SJSA1 (cell line): ENCODE data around the gene DARS2. TPM values are rescaled to one million over a fixed set of nuclear protein-coding genes. Genes with fewer than 3 reads are reported as not detected.
"Not testable (repeated sequence)": the region's sequence is repeated elsewhere in the genome, so short reads cannot be mapped to it uniquely, and the experiment has no call there.

Source experiments
- DNase-seq, 2 experiments: peaks; one replicate each; pipeline ENCODE4 v3.0.0-alpha.2; 2015 to 2020; ENCODE audit warnings: low spot score in 2 of 2, low read depth in 1 of 2
- H3K27ac ChIP-seq: fragments of 250-450 bp; sonication (Bioruptor Pico); 2 replicates; pipeline ENCODE4 v1.5.1; 2020; ENCODE audit warnings: mild to moderate bottlenecking, moderate library complexity
- H3K27me3 ChIP-seq: fragments of 250-450 bp; sonication (Bioruptor Pico); replicated peaks from 2 replicates; pipeline ENCODE4 v1.5.1; 2020; ENCODE audit warnings: mild to moderate bottlenecking, moderate library complexity
- H3K36me3 ChIP-seq: fragments of 250-450 bp; sonication (Bioruptor Pico); 2 replicates; pipeline ENCODE4 v1.5.1; 2020; ENCODE audit warnings: mild to moderate bottlenecking
- H3K4me1 ChIP-seq: fragments of 250-450 bp; sonication (Bioruptor Pico); replicated peaks from 2 replicates; pipeline ENCODE4 v1.6.1; 2021; ENCODE audit warnings: mild to moderate bottlenecking
- H3K4me3 ChIP-seq: fragments of 250-450 bp; sonication (Bioruptor Pico); 2 replicates; pipeline ENCODE4 v1.5.1; 2020; ENCODE audit warnings: mild to moderate bottlenecking
- H3K9me3 ChIP-seq: fragments of 250-450 bp; sonication (Bioruptor Pico); replicated peaks from 2 replicates; pipeline ENCODE4 v1.5.1; 2020; ENCODE audit warnings: mild to moderate bottlenecking
- total RNA-seq: library from RNA; depleted of rRNA; stranded (reverse); fragments of >200 nt; shearing (Covaris generic); gene quantifications from 2 replicates; pipeline ENCODE4 v1.2.3, GENCODE V29; 2014; rRNA removed

DARS2 gene
- 24.5 and 32.4 TPM in 2 replicates for total RNA-seq

GRCh38 chr1:173824315-173825081 is at the start of gene DARS2, which contains the start of gene CENPL:
TSS of gene DARS2 (plus strand) at chr1:173824673. CDS start at chr1:173825230, 557 bp downstream.
TSS of gene CENPL (minus strand) at chr1:173824883. CDS start at chr1:173811299, 13,584 bp downstream.
- no peaks in the 10 kb centered on the region for H3K27me3 ChIP-seq
- peaks cover 15% of the 10 kb centered on the region; the same call in 1 of the 2 replicates for H3K4me1 ChIP-seq
- peak; percentile 96 to 98 for DNase-seq
- no peaks in the 10 kb centered on the region for H3K9me3 ChIP-seq
- peak within 1 kb of the TSS; percentile 90 for H3K27ac ChIP-seq
- H3K36me3 ChIP-seq: peaks cover 36% of the 10 kb centered on the region
- peak within 1 kb of the TSS; percentile 55 for H3K4me3 ChIP-seq

- Histone ChIP-seq H3K27ac (no peak overlapping the region), H3K4me1 (no peaks in the 10 kb centered on the region), H3K4me3 (no peak overlapping the region), H3K36me3 (peaks cover 47% of the 10 kb centered on the region), H3K9me3 (no peaks in the 10 kb centered on the region), H3K27me3 (no peaks in the 10 kb centered on the region)
- no peak for DNase-seq
Observed at GRCh38 chr1:173775578-173776226, 48.8 kb upstream of the DARS2 start.

- Histone ChIP-seq H3K27me3 (no peaks in the 10 kb centered on the region), H3K27ac (no peak overlapping the region), H3K9me3 (no peaks in the 10 kb centered on the region), H3K4me3 (no peak overlapping the region), H3K4me1 (no peaks in the 10 kb centered on the region), H3K36me3 (peaks cover 77% of the 10 kb centered on the region)
- no peak for DNase-seq
Observed at GRCh38 chr1:173779936-173780335, 44.5 kb upstream of the DARS2 start.

DNA sequence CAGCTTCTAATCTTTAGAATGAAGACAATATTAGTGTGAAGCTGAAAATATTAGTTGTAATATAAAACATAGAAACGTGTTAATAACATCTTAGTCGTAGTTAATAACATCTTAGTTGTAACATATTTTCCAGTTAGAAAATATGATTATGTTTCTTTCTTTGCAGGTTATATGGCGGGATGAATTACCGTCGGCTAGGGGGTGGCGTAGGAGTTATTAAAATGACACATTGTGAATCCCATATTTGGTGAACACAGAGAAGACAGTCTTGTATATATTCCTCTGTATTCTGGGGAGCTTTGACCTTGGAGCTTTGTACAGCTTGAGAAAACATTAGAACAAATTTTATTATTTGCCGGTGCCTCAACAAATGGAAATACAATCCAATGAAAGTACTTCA is 39.5 kb upstream of the DARS2 start:
- no peak for DNase-seq
- Histone ChIP-seq H3K9me3 (no peaks in the 10 kb centered on the region), H3K27ac (no peak overlapping the region), H3K27me3 (no peaks in the 10 kb centered on the region), H3K4me1 (no peaks in the 10 kb centered on the region), H3K4me3 (no peak overlapping the region), H3K36me3 (peaks cover 59% of the 10 kb centered on the region)

DNA sequence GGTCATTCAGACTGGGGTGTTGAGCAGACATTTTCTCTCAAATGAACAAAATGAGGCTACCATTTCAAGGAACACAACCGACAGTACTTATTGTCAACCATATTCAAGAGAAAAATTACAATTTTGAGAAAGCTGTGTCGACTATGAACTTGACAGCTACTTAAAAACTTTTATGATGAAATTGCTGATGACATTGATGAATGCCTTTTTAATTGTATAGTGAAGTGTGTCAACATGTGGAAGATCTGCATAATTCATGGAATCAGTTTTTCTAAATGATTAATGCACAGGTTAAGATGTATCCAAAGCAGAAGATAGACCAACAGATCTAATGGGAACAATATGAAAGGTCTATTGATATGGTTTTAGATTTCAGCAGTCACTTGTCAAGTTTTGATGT is 34.6 kb upstream of the DARS2 start:
- Histone ChIP-seq H3K4me1 (no peaks in the 10 kb centered on the region), H3K9me3 (no peaks in the 10 kb centered on the region), H3K27ac (no peak overlapping the region), H3K4me3 (no peak overlapping the region), H3K36me3 (peaks cover 27% of the 10 kb centered on the region), H3K27me3 (no peaks in the 10 kb centered on the region)
- DNase-seq: no peak

DNA sequence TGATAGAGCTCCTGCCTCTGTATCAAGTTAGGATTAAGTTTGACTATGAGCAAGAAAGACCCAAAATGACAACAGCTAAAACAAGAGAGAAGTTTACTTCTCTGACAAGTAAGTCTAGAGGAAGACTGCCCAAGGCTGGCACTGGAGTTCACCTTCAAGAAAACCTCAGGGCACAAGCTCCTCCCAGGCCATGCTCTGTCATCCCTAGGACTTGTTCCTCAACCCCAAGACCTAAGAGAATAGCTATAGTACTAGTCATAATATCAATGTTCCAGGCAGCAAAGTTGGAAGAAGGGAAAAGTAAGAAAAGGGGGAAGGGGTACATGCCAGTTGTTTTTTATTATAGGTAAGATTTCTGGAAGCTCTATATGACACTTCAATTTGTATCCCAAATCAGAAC is 26.4 kb upstream of the DARS2 start:
- H3K4me3 ChIP-seq: no peak overlapping the region
- H3K27me3 ChIP-seq: no peaks in the 10 kb centered on the region
- DNase-seq: no peak
- H3K27ac ChIP-seq: no peak overlapping the region
- H3K36me3 ChIP-seq: peaks cover 52% of the 10 kb centered on the region
- H3K4me1 ChIP-seq: no peaks in the 10 kb centered on the region
- H3K9me3 ChIP-seq: no peaks in the 10 kb centered on the region

GRCh38 chr1:173799995-173800394 is 24.5 kb upstream of the DARS2 start:
- not testable (repeated sequence) for H3K9me3 ChIP-seq, H3K27me3 ChIP-seq, H3K27ac ChIP-seq, DNase-seq, H3K4me3 ChIP-seq, H3K4me1 ChIP-seq
- H3K36me3 ChIP-seq: peaks cover 67% of the 10 kb centered on the region

GRCh38 chr1:173802961-173803360 is 21.5 kb upstream of the DARS2 start:
- no peak overlapping the region for H3K4me3 ChIP-seq
- peaks cover 86% of the 10 kb centered on the region for H3K36me3 ChIP-seq
- H3K9me3 ChIP-seq: no peaks in the 10 kb centered on the region
- no peak overlapping the region for H3K27ac ChIP-seq
- H3K4me1 ChIP-seq: no peaks in the 10 kb centered on the region
- no peak for DNase-seq
- H3K27me3 ChIP-seq: no peaks in the 10 kb centered on the region

- H3K27me3 ChIP-seq, H3K9me3 ChIP-seq, H3K27ac ChIP-seq, H3K4me3 ChIP-seq, H3K4me1 ChIP-seq, DNase-seq: not testable (repeated sequence)
- H3K36me3 ChIP-seq: peaks cover 57% of the 10 kb centered on the region
Observed at GRCh38 chr1:173813654-173814053, 10.8 kb upstream of the DARS2 start.

DNA sequence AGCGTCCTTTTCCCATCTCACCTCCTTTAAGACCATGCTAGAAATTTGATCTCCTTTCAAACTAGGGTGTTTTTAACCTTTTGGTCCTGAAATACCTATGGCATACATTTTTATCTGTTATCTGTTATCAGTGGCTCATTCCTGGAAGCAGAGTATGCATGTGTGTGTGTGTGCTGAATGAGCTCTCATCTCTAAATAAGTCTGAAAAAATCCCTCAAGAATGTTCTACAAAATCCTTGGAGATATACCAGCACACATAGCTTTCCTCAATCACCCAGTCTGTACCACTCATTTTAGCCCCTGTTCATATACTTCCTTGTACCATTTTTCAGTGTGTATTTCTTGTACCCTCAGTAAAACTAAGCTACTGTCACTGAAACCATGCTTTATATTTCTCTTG is 6.0 kb upstream of the DARS2 start:
- Histone ChIP-seq H3K27ac (no peak overlapping the region), H3K27me3 (no peaks in the 10 kb centered on the region), H3K36me3 (peaks cover 58% of the 10 kb centered on the region), H3K4me1 (peaks cover 15% of the 10 kb centered on the region; the same call in 1 of the 2 replicates), H3K4me3 (no peak overlapping the region), H3K9me3 (no peaks in the 10 kb centered on the region)
- DNase-seq: no peak

- no peak for DNase-seq
- H3K36me3 ChIP-seq: peaks cover 54% of the 10 kb centered on the region
- H3K27ac ChIP-seq: no peak overlapping the region
- H3K4me3 ChIP-seq: no peak overlapping the region
- H3K4me1 ChIP-seq: peaks cover 15% of the 10 kb centered on the region; the same call in 1 of the 2 replicates
- H3K9me3 ChIP-seq: no peaks in the 10 kb centered on the region
- no peaks in the 10 kb centered on the region for H3K27me3 ChIP-seq
Observed at GRCh38 chr1:173821680-173822079, 2.8 kb upstream of the DARS2 start.

DNA sequence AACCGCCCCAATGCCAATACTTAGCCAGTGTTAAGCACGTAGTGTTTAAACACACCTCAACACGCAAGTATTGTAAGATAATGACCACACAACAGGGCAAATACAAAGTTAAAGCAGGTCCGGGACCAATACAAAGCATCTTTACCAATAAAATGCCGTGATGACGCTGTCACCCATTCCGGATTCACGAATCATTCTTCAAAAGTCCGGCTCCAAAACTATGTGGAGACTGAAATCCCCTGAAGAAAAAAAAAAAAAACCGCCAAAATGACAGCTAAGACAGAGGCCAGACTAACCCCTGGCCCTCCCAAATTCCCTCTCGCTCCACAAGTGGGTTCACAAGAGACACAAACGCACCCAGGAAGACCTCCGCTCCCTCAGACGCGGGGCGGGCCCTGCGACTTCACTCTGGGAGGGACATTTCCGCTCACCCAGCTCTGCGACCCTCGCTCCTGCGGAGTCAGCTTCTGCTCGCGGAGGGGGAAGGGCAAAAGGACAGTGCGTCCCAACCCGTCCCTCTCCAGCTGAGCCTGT is 625 bp upstream of the DARS2 start:
- H3K36me3 ChIP-seq: peaks cover 40% of the 10 kb centered on the region
- no peaks in the 10 kb centered on the region for H3K27me3 ChIP-seq
- no peaks in the 10 kb centered on the region for H3K9me3 ChIP-seq
- H3K4me3 ChIP-seq: peak overlapping the region; percentile 55
- H3K27ac ChIP-seq: peak overlapping the region; percentile 90
- H3K4me1 ChIP-seq: peaks cover 15% of the 10 kb centered on the region; the same call in 1 of the 2 replicates
- DNase-seq: no peak

- H3K27ac ChIP-seq: no peak overlapping the region
- no peaks in the 10 kb centered on the region for H3K27me3 ChIP-seq
- H3K4me1 ChIP-seq: peaks cover 5% of the 10 kb centered on the region; the same call in 1 of the 2 replicates
- H3K4me3 ChIP-seq: no peak overlapping the region
- DNase-seq: no peak
- peaks cover 36% of the 10 kb centered on the region for H3K36me3 ChIP-seq
- no peaks in the 10 kb centered on the region for H3K9me3 ChIP-seq
Observed at GRCh38 chr1:173827611-173828010, 3.1 kb downstream of the DARS2 start.

GRCh38 chr1:173832748-173833147 is 8.3 kb downstream of the DARS2 start:
- no peaks in the 10 kb centered on the region for H3K27me3 ChIP-seq
- peaks cover 59% of the 10 kb centered on the region for H3K36me3 ChIP-seq
- H3K27ac ChIP-seq: no peak overlapping the region
- no peak overlapping the region for H3K4me3 ChIP-seq
- H3K4me1 ChIP-seq: no peaks in the 10 kb centered on the region
- DNase-seq: no peak
- no peaks in the 10 kb centered on the region for H3K9me3 ChIP-seq
